Stimulated activated CD8-positive, alpha-beta memory T cell treated with anti-CD3 and anti-CD28 coated beads, Interleukin-4, amount 100 ng/mL, for 4 hours (primary cell): ENCODE results near the gene TAF7.
"Not testable (repeated sequence)": the region's sequence is repeated elsewhere in the genome, so short reads cannot be mapped to it uniquely, and the experiment has no call there.

Experiments
- DNase-seq, 2 donors: peaks; one replicate each; pipeline ENCODE4 v3.0.0-alpha.2; 2020; ENCODE audit warnings: low read depth in 2 of 2, low spot score in 1 of 2

Gene TAF7, protein sequence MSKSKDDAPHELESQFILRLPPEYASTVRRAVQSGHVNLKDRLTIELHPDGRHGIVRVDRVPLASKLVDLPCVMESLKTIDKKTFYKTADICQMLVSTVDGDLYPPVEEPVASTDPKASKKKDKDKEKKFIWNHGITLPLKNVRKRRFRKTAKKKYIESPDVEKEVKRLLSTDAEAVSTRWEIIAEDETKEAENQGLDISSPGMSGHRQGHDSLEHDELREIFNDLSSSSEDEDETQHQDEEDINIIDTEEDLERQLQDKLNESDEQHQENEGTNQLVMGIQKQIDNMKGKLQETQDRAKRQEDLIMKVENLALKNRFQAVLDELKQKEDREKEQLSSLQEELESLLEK

GRCh38 chr5:141320225-141321169, at the start of gene TAF7:
Gene TAF7 (minus strand): TSS chr5:141320784. CDS start chr5:141320044, 740 bp downstream.
- peak; percentile 84 to 86 for DNase-seq

- no peak for DNase-seq
Measured at GRCh38 chr5:141366016-141366896, 45.7 kb upstream of the TAF7 start.

GRCh38 chr5:141363952-141364660, 43.5 kb upstream of the TAF7 start, which contains the start of gene PCDHGA5:
Gene PCDHGA5 (plus strand): TSS chr5:141364162. CDS start chr5:141364331, 169 bp downstream.
- DNase-seq = no peak

- DNase-seq = no peak
Measured at GRCh38 chr5:141362719-141363118, 42.1 kb upstream of the TAF7 start.

- no peak for DNase-seq
Measured at GRCh38 chr5:141360685-141361084, 40.1 kb upstream of the TAF7 start.

- DNase-seq = no peak
Measured at GRCh38 chr5:141359790-141360426, 39.3 kb upstream of the TAF7 start, which contains the start of gene PCDHGB2. Gene PCDHGB2 (plus strand): TSS chr5:141359994. CDS start chr5:141360136, 142 bp downstream.

DNA sequence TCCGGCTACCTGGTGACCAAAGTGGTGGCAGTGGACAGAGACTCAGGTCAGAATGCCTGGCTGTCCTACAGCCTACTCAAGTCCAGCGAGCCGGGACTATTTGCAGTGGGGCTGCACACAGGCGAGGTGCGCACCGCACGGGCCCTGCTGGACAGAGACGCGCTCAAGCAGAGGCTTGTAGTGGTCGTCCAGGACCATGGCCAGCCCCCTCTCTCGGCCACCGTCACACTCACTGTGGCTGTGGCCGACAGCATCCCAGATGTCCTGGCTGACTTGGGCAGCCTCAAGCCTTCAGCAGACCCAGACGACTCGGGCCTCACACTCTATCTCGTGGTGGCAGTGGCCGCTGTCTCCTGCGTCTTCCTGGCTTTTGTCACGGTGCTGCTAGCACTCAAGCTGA, 36.4 kb upstream of the TAF7 start:
- DNase-seq = no peak

- DNase-seq = no peak
Measured at GRCh38 chr5:141356133-141356532, 35.5 kb upstream of the TAF7 start.

DNA sequence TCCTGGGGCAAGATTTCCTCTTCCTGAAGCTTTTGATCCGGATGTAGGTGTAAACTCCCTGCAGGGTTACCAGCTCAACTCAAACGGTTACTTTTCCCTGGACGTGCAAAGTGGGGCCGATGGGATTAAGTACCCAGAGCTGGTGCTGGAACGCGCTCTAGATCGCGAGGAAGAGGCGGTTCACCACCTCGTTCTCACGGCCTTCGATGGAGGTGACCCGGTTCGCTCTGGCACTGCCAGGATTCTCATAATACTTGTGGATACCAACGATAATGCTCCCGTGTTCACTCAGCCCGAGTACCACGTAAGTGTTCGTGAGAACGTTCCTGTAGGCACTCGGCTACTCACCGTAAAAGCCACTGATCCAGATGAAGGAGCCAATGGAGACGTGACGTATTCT, 35.1 kb upstream of the TAF7 start:
- no peak for DNase-seq

- no peak for DNase-seq
Measured at GRCh38 chr5:141354900-141355469, 34.4 kb upstream of the TAF7 start, which contains the start of gene PCDHGA4. Gene PCDHGA4 (plus strand): TSS chr5:141355021. CDS start chr5:141355108, 87 bp downstream.

DNA sequence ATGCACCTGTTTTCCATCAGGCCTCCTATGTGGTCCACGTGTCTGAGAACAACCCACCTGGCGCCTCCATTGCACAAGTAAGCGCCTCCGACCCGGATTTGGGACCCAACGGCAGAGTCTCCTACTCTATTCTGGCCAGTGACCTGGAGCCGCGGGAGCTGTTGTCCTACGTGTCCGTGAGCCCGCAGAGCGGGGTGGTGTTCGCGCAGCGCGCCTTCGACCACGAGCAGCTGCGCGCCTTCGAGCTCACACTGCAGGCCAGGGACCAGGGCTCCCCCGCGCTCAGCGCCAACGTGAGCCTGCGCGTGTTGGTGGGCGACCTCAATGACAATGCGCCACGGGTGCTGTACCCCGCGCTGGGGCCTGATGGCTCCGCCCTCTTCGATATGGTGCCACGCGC, 31.0 kb upstream of the TAF7 start:
- no peak for DNase-seq

- no peak for DNase-seq
Measured at GRCh38 chr5:141349917-141350619, 29.5 kb upstream of the TAF7 start, which contains the start of gene PCDHGB1. Gene PCDHGB1 (plus strand): TSS chr5:141350099. CDS start chr5:141350261, 162 bp downstream.

- DNase-seq = not testable (repeated sequence)
Measured at GRCh38 chr5:141346017-141346416, 25.4 kb upstream of the TAF7 start.

DNA sequence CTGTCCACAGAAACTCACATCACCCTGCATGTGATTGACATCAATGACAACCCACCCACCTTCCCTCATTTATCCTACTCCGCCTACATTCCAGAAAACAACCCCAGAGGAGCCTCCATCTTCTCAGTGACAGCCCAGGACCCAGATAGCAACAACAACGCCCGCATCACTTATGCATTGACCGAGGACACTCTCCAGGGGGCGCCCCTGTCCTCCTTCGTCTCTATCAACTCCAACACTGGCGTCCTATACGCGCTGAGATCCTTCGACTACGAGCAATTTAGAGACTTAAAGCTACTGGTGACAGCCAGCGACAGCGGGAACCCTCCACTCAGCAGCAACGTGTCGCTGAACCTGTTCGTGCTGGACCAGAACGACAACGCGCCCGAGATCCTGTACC, 24.7 kb upstream of the TAF7 start:
- DNase-seq = no peak

DNA sequence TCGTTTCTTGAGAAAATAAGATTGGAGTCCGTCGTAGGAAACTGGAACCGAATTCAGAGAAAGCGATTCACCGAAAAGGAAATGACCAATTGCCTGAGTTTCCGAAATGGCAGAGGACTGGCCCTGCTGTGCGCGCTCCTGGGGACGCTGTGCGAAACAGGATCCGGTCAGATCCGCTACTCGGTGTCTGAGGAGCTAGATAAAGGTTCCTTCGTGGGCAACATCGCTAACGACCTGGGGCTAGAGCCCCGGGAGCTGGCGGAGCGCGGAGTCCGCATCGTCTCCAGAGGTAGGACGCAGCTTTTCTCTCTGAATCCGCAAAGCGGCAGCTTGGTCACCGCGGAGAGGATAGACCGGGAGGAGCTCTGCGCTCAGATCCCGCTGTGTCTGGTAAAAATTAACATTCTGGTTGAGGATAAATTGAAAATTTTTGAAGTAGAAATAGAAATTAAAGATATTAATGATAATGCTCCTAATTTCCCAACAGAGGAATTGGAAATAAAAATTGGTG, 23.4 kb upstream of the TAF7 start:
- no peak for DNase-seq

- no peak for DNase-seq
Measured at GRCh38 chr5:141343242-141343952, 22.8 kb upstream of the TAF7 start, which contains the start of gene PCDHGA3. Gene PCDHGA3 (plus strand): TSS chr5:141343829. CDS start chr5:141344034, 205 bp downstream.

DNA sequence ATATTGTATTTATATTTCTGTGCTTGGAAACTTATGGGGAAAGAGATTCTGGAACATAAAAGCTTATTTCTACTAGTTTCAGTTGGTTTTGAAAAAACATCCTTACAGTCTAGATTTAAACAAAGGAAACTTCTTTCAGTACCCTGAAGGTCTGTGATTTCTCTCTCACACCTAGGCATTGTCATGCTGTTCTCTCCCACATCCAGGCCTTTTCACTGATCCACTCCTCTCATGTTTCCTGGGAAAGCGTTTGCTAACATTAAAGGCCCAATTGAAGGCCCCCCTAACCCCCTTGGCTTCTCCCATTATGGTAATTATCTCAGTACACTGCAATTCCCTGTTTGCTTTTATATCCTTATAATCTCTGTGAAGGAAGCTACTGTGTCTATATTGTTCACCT, 22.2 kb upstream of the TAF7 start:
- no peak for DNase-seq
